Measurements from ENCODE around the gene UBR3. TPM values are rescaled to one million over a fixed set of nuclear protein-coding genes. Genes with fewer than 3 reads are reported as not detected.

Gene UBR3
- total and polyA plus RNA-seq, 4 experiments from 2014 or later, result 4.3 to 43.5 (median 27.6) TPM

GRCh38 chr2:170086751-170087412 lies 259.6 kb downstream of the UBR3 start:
- POLR2A ChIA-PET (ENCODE audit: partially characterized antibody), result no interaction called here
- CTCF ChIA-PET (ENCODE audit: partially characterized antibody), result no interaction called here
- no peak for DNase-seq
- H3K36me3 Mint-ChIP-seq, result peaks cover 7 to 8% of the 10 kb centered on the region in 2 donors
- no peaks in the 10 kb centered on the region for H3K4me1 Mint-ChIP-seq
- no peaks in the 10 kb centered on the region for H3K27me3 ChIP-seq (ENCODE audit: insufficient read depth, low read length)
- intact Hi-C loops (cut with micrococcal nuclease), result no loop called here
- no peaks in the 10 kb centered on the region for H3K9me3 ChIP-seq (ENCODE audit: control insufficient read depth in 1 of 2, low read length in 2 of 2)
- no peaks in the 10 kb centered on the region for H3K36me3 ChIP-seq (ENCODE audit: insufficient read depth, low read length)
- H3K4me1 ChIP-seq (ENCODE audit: insufficient read depth, low read length), result no peaks in the 10 kb centered on the region
- peaks cover 0 to 19% (median 4%) of the 10 kb centered on the region in 8 donors for H3K9me3 Mint-ChIP-seq
- no peak overlapping the region for H3K4me3 Mint-ChIP-seq
- no peak overlapping the region for H3K27ac ChIP-seq (ENCODE audit: low read depth, low read length)
- H3K27me3 Mint-ChIP-seq, result no peaks in the 10 kb centered on the region
- no peak overlapping the region for H3K4me3 ChIP-seq (ENCODE audit: low read length in 2 of 2)
- no peak overlapping the region for H3K27ac Mint-ChIP-seq

GRCh38 chr2:170087413-170087793 lies 260.1 kb downstream of the UBR3 start:
- H3K27me3 ChIP-seq (ENCODE audit: insufficient read depth, low read length), result no peaks in the 10 kb centered on the region
- no peaks in the 10 kb centered on the region for H3K9me3 ChIP-seq (ENCODE audit: control insufficient read depth in 1 of 2, low read length in 2 of 2)
- no peaks in the 10 kb centered on the region for H3K36me3 ChIP-seq (ENCODE audit: insufficient read depth, low read length)
- no peak overlapping the region for H3K27ac ChIP-seq (ENCODE audit: low read depth, low read length)
- H3K4me3 Mint-ChIP-seq, result no peak overlapping the region
- no peaks in the 10 kb centered on the region for H3K4me1 Mint-ChIP-seq
- no peaks in the 10 kb centered on the region for H3K27me3 Mint-ChIP-seq
- no peak overlapping the region for H3K4me3 ChIP-seq (ENCODE audit: low read length in 2 of 2)
- peaks cover 4 to 5% of the 10 kb centered on the region in 2 donors for H3K36me3 Mint-ChIP-seq
- POLR2A ChIA-PET (ENCODE audit: partially characterized antibody), result no interaction called here
- no peak for DNase-seq
- CTCF ChIA-PET (ENCODE audit: partially characterized antibody), result interaction anchor here (0.6 kb wide), 1 partner anchor 385 kb away, joined by 3 read pairs; no protein-coding TSS in a partner anchor
- intact Hi-C loops (cut with micrococcal nuclease), result no loop called here
- peaks cover 0 to 24% (median 9%) of the 10 kb centered on the region in 8 donors for H3K9me3 Mint-ChIP-seq
- H3K4me1 ChIP-seq (ENCODE audit: insufficient read depth, low read length), result no peaks in the 10 kb centered on the region
- H3K27ac Mint-ChIP-seq, result no peak overlapping the region

- H3K27me3 Mint-ChIP-seq, result no peaks in the 10 kb centered on the region
- Histone ChIP-seq H3K4me1 (ENCODE audit: insufficient read depth, low read length) (no peaks in the 10 kb centered on the region), H3K27ac (ENCODE audit: low read depth, low read length) (no peak overlapping the region), H3K36me3 (ENCODE audit: insufficient read depth, low read length) (no peaks in the 10 kb centered on the region), H3K27me3 (ENCODE audit: insufficient read depth, low read length) (no peaks in the 10 kb centered on the region), H3K4me3 (ENCODE audit: low read length in 2 of 2) (no peak overlapping the region), H3K9me3 (ENCODE audit: control insufficient read depth in 1 of 2, low read length in 2 of 2) (no peaks in the 10 kb centered on the region)
- intact Hi-C loops (cut with micrococcal nuclease), result no loop called here
- H3K4me1 Mint-ChIP-seq, result no peaks in the 10 kb centered on the region
- POLR2A ChIA-PET (ENCODE audit: partially characterized antibody), result no interaction called here
- CTCF ChIA-PET (ENCODE audit: partially characterized antibody), result no interaction called here
- H3K4me3 Mint-ChIP-seq, result no peak overlapping the region
- H3K9me3 Mint-ChIP-seq, result peaks cover 0 to 38% (median 16%) of the 10 kb centered on the region in 8 donors
- H3K36me3 Mint-ChIP-seq, result peaks cover 0 to under 1% of the 10 kb centered on the region in 2 donors
- no peak for DNase-seq
- H3K27ac Mint-ChIP-seq, result no peak overlapping the region
Observed at GRCh38 chr2:170088776-170089175, 261.5 kb downstream of the UBR3 start.

GRCh38 chr2:170090229-170090628 lies 263.0 kb downstream of the UBR3 start:
- H3K27ac Mint-ChIP-seq, result no peak overlapping the region

GRCh38 chr2:170091436-170091835 lies 264.2 kb downstream of the UBR3 start:
- peaks cover 0 to 43% (median 18%) of the 10 kb centered on the region in 8 donors for H3K9me3 Mint-ChIP-seq

More at GRCh38 chr2:170090229-170090628, 263.0 kb downstream of the UBR3 start:
- Histone ChIP-seq H3K4me1 (ENCODE audit: insufficient read depth, low read length) (no peaks in the 10 kb centered on the region), H3K27ac (ENCODE audit: low read depth, low read length) (no peak overlapping the region), H3K36me3 (ENCODE audit: insufficient read depth, low read length) (no peaks in the 10 kb centered on the region), H3K27me3 (ENCODE audit: insufficient read depth, low read length) (no peaks in the 10 kb centered on the region), H3K4me3 (ENCODE audit: low read length in 2 of 2) (no peak overlapping the region), H3K9me3 (ENCODE audit: control insufficient read depth in 1 of 2, low read length in 2 of 2) (no peaks in the 10 kb centered on the region)
- ChIA-PET CTCF (ENCODE audit: partially characterized antibody) (no interaction called here), POLR2A (ENCODE audit: partially characterized antibody) (no interaction called here)
- Mint-ChIP-seq H3K36me3 (no peaks in the 10 kb centered on the region), H3K4me3 (no peak overlapping the region), H3K4me1 (no peaks in the 10 kb centered on the region), H3K27me3 (no peaks in the 10 kb centered on the region), H3K9me3 (peaks cover 0 to 39% (median 18%) of the 10 kb centered on the region in 8 donors)
- DNase-seq, result no peak
- intact Hi-C loops (cut with micrococcal nuclease), result no loop called here

GRCh38 chr2:170092436-170093060 lies 265.3 kb downstream of the UBR3 start:
- no peaks in the 10 kb centered on the region for H3K36me3 Mint-ChIP-seq

More at GRCh38 chr2:170091436-170091835, 264.2 kb downstream of the UBR3 start:
- Histone ChIP-seq H3K4me3 (ENCODE audit: low read length in 2 of 2) (no peak overlapping the region), H3K27ac (ENCODE audit: low read depth, low read length) (no peak overlapping the region), H3K4me1 (ENCODE audit: insufficient read depth, low read length) (no peaks in the 10 kb centered on the region), H3K27me3 (ENCODE audit: insufficient read depth, low read length) (no peaks in the 10 kb centered on the region), H3K36me3 (ENCODE audit: insufficient read depth, low read length) (no peaks in the 10 kb centered on the region), H3K9me3 (ENCODE audit: control insufficient read depth in 1 of 2, low read length in 2 of 2) (no peaks in the 10 kb centered on the region)
- ChIA-PET POLR2A (ENCODE audit: partially characterized antibody) (no interaction called here), CTCF (ENCODE audit: partially characterized antibody) (no interaction called here)
- Mint-ChIP-seq H3K27me3 (no peaks in the 10 kb centered on the region), H3K4me3 (no peak overlapping the region), H3K4me1 (no peaks in the 10 kb centered on the region), H3K27ac (no peak overlapping the region), H3K36me3 (no peaks in the 10 kb centered on the region)
- no peak for DNase-seq
- intact Hi-C loops (cut with micrococcal nuclease), result no loop called here

GRCh38 chr2:170095380-170095779 lies 268.1 kb downstream of the UBR3 start:
- Mint-ChIP-seq H3K27ac (no peak overlapping the region), H3K36me3 (no peaks in the 10 kb centered on the region), H3K4me1 (no peaks in the 10 kb centered on the region), H3K9me3 (peaks cover 1 to 38% (median 18%) of the 10 kb centered on the region in 8 donors), H3K27me3 (no peaks in the 10 kb centered on the region), H3K4me3 (no peak overlapping the region)
- POLR2A ChIA-PET (ENCODE audit: partially characterized antibody), result no interaction called here
- Histone ChIP-seq H3K27me3 (ENCODE audit: insufficient read depth, low read length) (no peaks in the 10 kb centered on the region), H3K36me3 (ENCODE audit: insufficient read depth, low read length) (no peaks in the 10 kb centered on the region), H3K27ac (ENCODE audit: low read depth, low read length) (no peak overlapping the region), H3K9me3 (ENCODE audit: control insufficient read depth in 1 of 2, low read length in 2 of 2) (no peaks in the 10 kb centered on the region), H3K4me1 (ENCODE audit: insufficient read depth, low read length) (no peaks in the 10 kb centered on the region), H3K4me3 (ENCODE audit: low read length in 2 of 2) (no peak overlapping the region)
- no peak for DNase-seq
- CTCF ChIA-PET (ENCODE audit: partially characterized antibody), result no interaction called here
- intact Hi-C loops (cut with micrococcal nuclease), result no loop called here

More at GRCh38 chr2:170092436-170093060, 265.3 kb downstream of the UBR3 start:
- Histone ChIP-seq H3K27me3 (ENCODE audit: insufficient read depth, low read length) (no peaks in the 10 kb centered on the region), H3K4me3 (ENCODE audit: low read length in 2 of 2) (no peak overlapping the region), H3K9me3 (ENCODE audit: control insufficient read depth in 1 of 2, low read length in 2 of 2) (no peaks in the 10 kb centered on the region), H3K27ac (ENCODE audit: low read depth, low read length) (no peak overlapping the region), H3K4me1 (ENCODE audit: insufficient read depth, low read length) (no peaks in the 10 kb centered on the region), H3K36me3 (ENCODE audit: insufficient read depth, low read length) (no peaks in the 10 kb centered on the region)
- Mint-ChIP-seq H3K27me3 (no peaks in the 10 kb centered on the region), H3K4me1 (no peaks in the 10 kb centered on the region), H3K27ac (no peak overlapping the region), H3K9me3 (peaks cover 0 to 43% (median 18%) of the 10 kb centered on the region in 8 donors), H3K4me3 (no peak overlapping the region)
- intact Hi-C loops (cut with micrococcal nuclease), result no loop called here
- ChIA-PET CTCF (ENCODE audit: partially characterized antibody) (no interaction called here), POLR2A (ENCODE audit: partially characterized antibody) (no interaction called here)
- DNase-seq, result no peak

Data from CD4-positive, alpha-beta memory T cell (primary cell).